H1 (cell line): Measurements from ENCODE around the gene SEMA3E. TPM values are rescaled to one million over a fixed set of nuclear protein-coding genes. Genes with fewer than 3 reads are reported as not detected.

ENCODE experiments used
- CTCF ChIA-PET: fragments of 300-600 bp; sonication (Branson Sonifier 250); formaldehyde crosslinking; loops from one replicate; lab custom pipeline; 2021; ENCODE audit not compliant: partially characterized antibody; lab: Charles Lee
- POLR2A ChIA-PET: fragments of 300-600 bp; sonication (Branson Sonifier 250); formaldehyde crosslinking; loops from one replicate; lab custom pipeline; 2021; ENCODE audit warnings: inconsistent platforms; ENCODE audit not compliant: partially characterized antibody; lab: Charles Lee
- DNase-seq, 2 experiments: peaks; one replicate each; pipeline versions ENCODE4 v3.0.0 to v3.0.0-alpha.2; 2010 to 2022; ENCODE audit warnings: low spot score in 2 of 2, low read depth in 1 of 2, mixed read lengths in 1 of 2
- FAIRE-seq: peaks from 2 replicates; lab custom pipeline; 2011; peaks lifted over from hg19 to GRCh38; lab: Jason Lieb, UNC
- H2AFZ ChIP-seq: 2 replicates; pipeline ENCODE4 v1.8.1; 2012; ENCODE audit warnings: low read length, inconsistent platforms
- H2AK5ac ChIP-seq: 2 replicates; pipeline ENCODE4 v1.6.1; 2013; ENCODE audit warnings: low read depth, low read length
- H2BK120ac ChIP-seq: replicated peaks from 2 replicates; pipeline ENCODE3; 2013; ENCODE audit warnings: low read depth, low read length, inconsistent platforms
- H2BK12ac ChIP-seq: 2 replicates; pipeline ENCODE4 v1.6.1; 2013; ENCODE audit warnings: low read depth, low read length
- H2BK15ac ChIP-seq: 2 replicates; pipeline ENCODE4 v1.6.1; 2013; ENCODE audit warnings: low read length
- H2BK20ac ChIP-seq: 2 replicates; pipeline ENCODE4 v1.6.1; 2013; ENCODE audit warnings: low read length
- H2BK5ac ChIP-seq: 2 replicates; pipeline ENCODE4 v1.6.1; 2013; ENCODE audit warnings: low read depth, low read length
- H3K14ac ChIP-seq: 2 replicates; pipeline ENCODE4 v1.6.1; 2013; ENCODE audit warnings: inconsistent platforms; ENCODE audit not compliant: insufficient read length
- H3K18ac ChIP-seq: 2 replicates; pipeline ENCODE4 v1.6.1; 2013; ENCODE audit warnings: low read length; ENCODE audit errors: extremely low read depth
- H3K23ac ChIP-seq: 2 replicates; pipeline ENCODE4 v1.6.1; 2013; ENCODE audit warnings: inconsistent platforms; ENCODE audit not compliant: insufficient read length
- H3K23me2 ChIP-seq: 2 replicates; pipeline ENCODE4 v1.6.1; 2013; ENCODE audit warnings: low read depth, low read length
- H3K27ac ChIP-seq: 2 replicates; pipeline ENCODE4 v1.6.1; 2011; ENCODE audit warnings: low read depth, low read length, inconsistent platforms
- H3K27me3 ChIP-seq, 4 experiments: replicated peaks in 1 of 4; 1 replicate in 1 of 4; 2 replicates in 3 of 4; pipeline versions ENCODE4 v1.6.1 to v1.8.1; 2011 to 2013; ENCODE audit warnings: low read length in 3 of 4, mild to moderate bottlenecking in 3 of 4, inconsistent platforms in 2 of 4, mixed read lengths in 2 of 4, moderate library complexity in 1 of 4; ENCODE audit not compliant: control insufficient read depth in 3 of 4, insufficient read depth in 3 of 4; ENCODE audit errors: extremely low read depth in 1 of 4
- H3K36me3 ChIP-seq, 4 experiments: 2 replicates each; pipeline versions ENCODE4 v1.6.1 to v1.8.1; 2011 to 2013; ENCODE audit warnings: mild to moderate bottlenecking in 4 of 4, low read length in 3 of 4, moderate library complexity in 2 of 4, control low read depth in 1 of 4, inconsistent platforms in 1 of 4; ENCODE audit not compliant: insufficient read depth in 4 of 4, control insufficient read depth in 2 of 4
- H3K4ac ChIP-seq: replicated peaks from 2 replicates; pipeline ENCODE3; 2013; ENCODE audit warnings: low read length, low read depth, mixed read lengths, inconsistent platforms; ENCODE audit not compliant: insufficient read length
- H3K4me1 ChIP-seq, 4 experiments: replicated peaks in 1 of 4; 1 replicate in 1 of 4; 2 replicates in 3 of 4; pipeline versions ENCODE4 v1.6.1 to v1.8.1; 2011 to 2013; ENCODE audit warnings: low read length in 3 of 4, inconsistent platforms in 2 of 4, mixed read lengths in 1 of 4; ENCODE audit not compliant: insufficient read depth in 4 of 4, control insufficient read depth in 3 of 4
- H3K4me2 ChIP-seq, 2 experiments: 2 replicates each; pipeline versions ENCODE4 v1.6.1 to v1.8.1; 2011 to 2013; ENCODE audit warnings: low read depth in 2 of 2, low read length in 2 of 2, control low read depth in 1 of 2, inconsistent platforms in 1 of 2, mild to moderate bottlenecking in 1 of 2; ENCODE audit not compliant: insufficient read depth in 1 of 2
- H3K4me3 ChIP-seq, 4 experiments: fragments of 200-600, 300-600 bp in 1 of 4; sonication (generic), shearing (Covaris generic), sonication (Bioruptor Twin) in 1 of 4; 2 replicates each; pipeline versions ENCODE4 v1.5.1 to v1.8.1; 2011 to 2016; ENCODE audit warnings: low read length in 4 of 4, low read depth in 3 of 4, control low read depth in 2 of 4, inconsistent platforms in 2 of 4, mild to moderate bottlenecking in 2 of 4, mixed read lengths in 1 of 4, moderate library complexity in 1 of 4; ENCODE audit not compliant: insufficient read depth in 2 of 4; ENCODE audit errors: extremely low read depth in 1 of 4
- H3K56ac ChIP-seq: replicated peaks from 2 replicates; pipeline ENCODE3; 2013; ENCODE audit warnings: low read depth, mild to moderate bottlenecking, mixed read lengths, low read length, inconsistent platforms; ENCODE audit not compliant: insufficient read length
- H3K79me1 ChIP-seq: 2 replicates; pipeline ENCODE4 v1.6.1; 2013; ENCODE audit warnings: low read depth, low read length, control low read depth
- H3K79me2 ChIP-seq, 2 experiments: 2 replicates each; pipeline versions ENCODE4 v1.6.1 to v1.8.1; 2012 to 2013; ENCODE audit warnings: low read length in 2 of 2, mild to moderate bottlenecking in 2 of 2, inconsistent platforms in 1 of 2; ENCODE audit not compliant: insufficient read depth in 2 of 2, control insufficient read depth in 1 of 2
- H3K9ac ChIP-seq, 4 experiments: replicated peaks in 1 of 4; 1 replicate in 1 of 4; 2 replicates in 3 of 4; pipeline versions ENCODE4 v1.6.1 to v1.8.1; 2011 to 2013; ENCODE audit warnings: low read depth in 3 of 4, low read length in 3 of 4, control low read depth in 2 of 4, mild to moderate bottlenecking in 2 of 4, moderate library complexity in 2 of 4, inconsistent platforms in 1 of 4; ENCODE audit errors: extremely low read depth in 1 of 4
- H3K9me3 ChIP-seq, 2 experiments: 2 replicates each; pipeline versions ENCODE4 v1.6.1 to v1.8.1; 2012 to 2013; ENCODE audit warnings: mild to moderate bottlenecking in 2 of 2, moderate library complexity in 2 of 2, control low read depth in 1 of 2, inconsistent platforms in 1 of 2, low read depth in 1 of 2, low read length in 1 of 2, mixed read lengths in 1 of 2; ENCODE audit not compliant: insufficient read depth in 2 of 2
- H4K20me1 ChIP-seq, 2 experiments: replicated peaks in 1 of 2; 2 replicates each; pipeline versions ENCODE3 to v1.8.1; 2011 to 2013; ENCODE audit warnings: inconsistent platforms in 2 of 2, low read length in 2 of 2, mild to moderate bottlenecking in 1 of 2; ENCODE audit not compliant: insufficient read depth in 2 of 2, control insufficient read depth in 1 of 2
- H4K5ac ChIP-seq: 2 replicates; pipeline ENCODE4 v1.6.1; 2013; ENCODE audit warnings: low read length, low read depth, mixed read lengths, inconsistent platforms; ENCODE audit not compliant: insufficient read length
- H4K8ac ChIP-seq: 2 replicates; pipeline ENCODE4 v1.8.0; 2013; ENCODE audit warnings: mild to moderate bottlenecking, moderate library complexity, low read length, inconsistent platforms; ENCODE audit not compliant: insufficient read depth; ENCODE audit errors: extremely low read depth
- H4K91ac ChIP-seq: replicated peaks from 2 replicates; pipeline ENCODE3; 2013; ENCODE audit warnings: low read length, mixed read lengths, inconsistent platforms; ENCODE audit not compliant: insufficient read length
- ASH2L ChIP-seq: fragments of 200-600, 300-600 bp; sonication (generic); IDR thresholded peaks from one replicate; pipeline ENCODE4 v1.7.1; 2017; ENCODE audit warnings: low read length
- BACH1 ChIP-seq: IDR thresholded peaks from 2 replicates; pipeline ENCODE4 v1.6.1; 2012; ENCODE audit warnings: low read length, improper control_type of control experiment
- CHD1 ChIP-seq: IDR thresholded peaks from 2 replicates; pipeline ENCODE4 v1.6.1; 2012; ENCODE audit warnings: low read depth, low read length, improper control_type of control experiment
- CHD2 ChIP-seq: IDR thresholded peaks from 2 replicates; pipeline ENCODE4 v1.6.1; 2012; ENCODE audit warnings: low read length, improper control_type of control experiment
- EZH2 ChIP-seq: fragments of 200-600 bp; sonication (generic); IDR thresholded peaks from 2 replicates; pipeline ENCODE4 v1.7.1; 2012; ENCODE audit warnings: low read depth, mild to moderate bottlenecking, moderate library complexity, low read length, inconsistent platforms; ENCODE audit not compliant: severe bottlenecking
- KDM4A ChIP-seq: IDR thresholded peaks from one replicate; pipeline ENCODE4 v1.7.1; 2012; ENCODE audit warnings: low read depth, mild to moderate bottlenecking, moderate library complexity, low read length, inconsistent platforms; ENCODE audit not compliant: severe bottlenecking
- KDM5A ChIP-seq: fragments of 200-600 bp; IDR thresholded peaks from 2 replicates; pipeline ENCODE4 v1.7.1; 2012; ENCODE audit warnings: mild to moderate bottlenecking, low read length, inconsistent platforms, mixed read lengths
- MAFK ChIP-seq: IDR thresholded peaks from 2 replicates; pipeline ENCODE4 v1.6.1; 2012; ENCODE audit warnings: low read depth, mild to moderate bottlenecking, improper control_type of control experiment, low read length
- NRF1 ChIP-seq: IDR thresholded peaks from 2 replicates; pipeline ENCODE4 v1.6.1; 2011; ENCODE audit warnings: mild to moderate bottlenecking, low read depth, low read length, improper control_type of control experiment
- POLR2A ChIP-seq, 2 experiments: IDR thresholded peaks; 1 replicate in 1 of 2; 2 replicates in 1 of 2; pipeline ENCODE4 v1.6.1; 2011; ENCODE audit warnings: low read depth in 2 of 2, low read length in 2 of 2, mild to moderate bottlenecking in 2 of 2; ENCODE audit errors: control extremely low read depth in 1 of 2
- POU5F1 ChIP-seq: IDR thresholded peaks from 2 replicates; pipeline ENCODE4 v1.6.1; 2011; ENCODE audit warnings: low read depth, mild to moderate bottlenecking, low read length, moderate library complexity
- RBBP5 ChIP-seq: IDR thresholded peaks from 2 replicates; pipeline ENCODE4 v1.7.1; 2012; ENCODE audit warnings: low read depth, mild to moderate bottlenecking, inconsistent platforms, low read length, moderate library complexity, borderline replicate concordance
- SAP30 ChIP-seq: fragments of 300-600 bp; sonication (generic); IDR thresholded peaks from 2 replicates; pipeline ENCODE4 v1.7.1; 2012; ENCODE audit warnings: low read length, moderate library complexity, mild to moderate bottlenecking, inconsistent platforms; ENCODE audit not compliant: insufficient read depth, insufficient replicate concordance
- TEAD4 ChIP-seq: IDR thresholded peaks from 2 replicates; pipeline ENCODE4 v1.6.1; 2012; ENCODE audit warnings: low read depth, low read length, inconsistent platforms, mixed read lengths
- YY1 ChIP-seq: IDR thresholded peaks from 2 replicates; pipeline ENCODE4 v1.6.1; 2011; ENCODE audit warnings: low read depth, mild to moderate bottlenecking, low read length
- whole genome bisulfite sequencing, 2 experiments: shearing (Covaris generic) in 1 of 2; methylation state at CpG; one replicate each; pipeline versions ENCODE4 v1.1.6 to v1.1.7; 2013 to 2015; ENCODE audit warnings: low lambda C conversion rate in 2 of 2, mixed read lengths in 2 of 2, inconsistent platforms in 1 of 2, low coverage in 1 of 2, missing lambda C conversion rate in 1 of 2; ENCODE audit not compliant: insufficient replicate concordance in 2 of 2, insufficient coverage in 1 of 2, insufficient read length in 1 of 2; ENCODE audit errors: extremely low coverage in 1 of 2, missing lambda C conversion rate in 1 of 2; 5-methylcytosine and 5-hydroxymethylcytosine counted together
- polyA plus RNA-seq, 7 experiments: library from polyadenylated mRNA; depleted of rRNA in 3 of 7; stranded (reverse) in 5 of 7; unstranded in 2 of 7; fragments of >200 nt in 5 of 7; fragments of 200-250 nt in 2 of 7; gene quantifications; 1 replicate in 5 of 7; 2 replicates in 1 of 7; 4 replicates in 1 of 7; pipeline versions ENCODE4 v1.2.1 to v1.2.3, GENCODE V29; 2011 to 2013; ENCODE audit warnings: missing spikeins in 2 of 7, mixed read lengths in 2 of 7
- total RNA-seq: library from RNA; stranded (reverse); fragmentation: NEBNext Ultra II Directional; extraction: Animal tissue kit (Norgen Biotek cat#: 25700); gene quantifications from 2 replicates; pipeline ENCODE4 v1.2.1, GENCODE V29; 2021
- TF ChIP-seq, protein P1 (sequence below): IDR thresholded peaks from 2 replicates; pipeline ENCODE4 v1.6.1; 2011; ENCODE audit warnings: low read depth, mild to moderate bottlenecking, low read length; ENCODE audit not compliant: insufficient read depth

SEMA3E gene
- total and polyA plus RNA-seq, 2 of the 8 experiments (the other 6 are each of a cell fraction or from before 2014, with no cell fraction given): 0.93 to 0.94 TPM

- no peaks in the 10 kb centered on the region for H3K23me2 ChIP-seq
- H3K56ac ChIP-seq: no peak overlapping the region
- no peak for DNase-seq
- CTCF ChIA-PET: interaction anchor here (1.2 kb wide), 1 partner anchor 9 kb away, joined by 5 read pairs; no protein-coding TSS in a partner anchor
- FAIRE-seq: no peak
- no peak overlapping the region for H3K4ac ChIP-seq
- H3K4me3 ChIP-seq: no peak overlapping the region
- H2AK5ac ChIP-seq: no peak overlapping the region
- no peaks in the 10 kb centered on the region for H4K20me1 ChIP-seq
- no peak overlapping the region for H3K14ac ChIP-seq
- no peak overlapping the region for H2BK120ac ChIP-seq
- H3K27ac ChIP-seq: no peak overlapping the region
- H3K79me2 ChIP-seq: no peaks in the 10 kb centered on the region
- no peaks in the 10 kb centered on the region for H3K9me3 ChIP-seq
- no peaks in the 10 kb centered on the region for H3K36me3 ChIP-seq
- no peaks in the 10 kb centered on the region for H3K27me3 ChIP-seq
- H4K5ac ChIP-seq: no peak overlapping the region
- no peaks in the 10 kb centered on the region for H3K4me1 ChIP-seq
- H3K9ac ChIP-seq: no peak overlapping the region
- no peak overlapping the region for H3K4me2 ChIP-seq
- no peak overlapping the region for H3K23ac ChIP-seq
- POLR2A ChIA-PET: no interaction called here
- no peak overlapping the region for H2BK20ac ChIP-seq
- H2AFZ ChIP-seq: no peak overlapping the region
- no peak overlapping the region for H2BK15ac ChIP-seq
- no peak overlapping the region for H2BK5ac ChIP-seq
- H4K8ac ChIP-seq: no peak overlapping the region
- H4K91ac ChIP-seq: no peak overlapping the region
- H3K18ac ChIP-seq: no peak overlapping the region
- H2BK12ac ChIP-seq: no peak overlapping the region
- no peaks in the 10 kb centered on the region for H3K79me1 ChIP-seq
- 88% methylated on average over 1 of the region's 1 CpG; no CpG with 5 or more reads in 1 of the 2 experiments for WGBS, 2 experiments
- TF ChIP-seq NRF1 (no peak), CHD1 (no peak), KDM5A (no peak), POU5F1 (no peak), TEAD4 (no peak), MAFK (no peak), BACH1 (no peak), ASH2L (no peak), KDM4A (no peak), RBBP5 (no peak), EZH2 (no peak), YY1 (no peak), CHD2 (no peak), SAP30 (no peak), POLR2A (IDR thresholded peaks at IDR 0.05; ENCODE audit: control extremely low read depth in 1 of 2, low read depth in 2 of 2, low read length in 2 of 2) (no peak)
- TF ChIP-seq, protein P1, sequence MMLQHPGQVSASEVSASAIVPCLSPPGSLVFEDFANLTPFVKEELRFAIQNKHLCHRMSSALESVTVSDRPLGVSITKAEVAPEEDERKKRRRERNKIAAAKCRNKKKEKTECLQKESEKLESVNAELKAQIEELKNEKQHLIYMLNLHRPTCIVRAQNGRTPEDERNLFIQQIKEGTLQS: no peak
Measured at GRCh38 chr7:83603649-83604048, 45.3 kb downstream of the SEMA3E start.
